SU-DHL-6 (cell line): Measurements from ENCODE around the gene POLE4.

Experiments
- EZH2phosphoT487 ChIP-seq: fragments of 200-600 bp; sonication (generic), shearing (Covaris generic); conservative IDR thresholded peaks from 2 replicates; pipeline ENCODE4 v1.6.1; 2018; ENCODE audit warnings: mild to moderate bottlenecking, antibody characterized with exemption, low read length, moderate library complexity, mixed read lengths
- TF ChIP-seq, protein P1 (sequence below): fragments of 200-600 bp; sonication (generic); IDR thresholded peaks from one replicate; pipeline ENCODE4 v1.5.1; 2017; ENCODE audit warnings: antibody characterized with exemption, mild to moderate bottlenecking, low read length, moderate library complexity; ENCODE audit not compliant: insufficient read depth, poor library complexity, severe bottlenecking

DNA sequence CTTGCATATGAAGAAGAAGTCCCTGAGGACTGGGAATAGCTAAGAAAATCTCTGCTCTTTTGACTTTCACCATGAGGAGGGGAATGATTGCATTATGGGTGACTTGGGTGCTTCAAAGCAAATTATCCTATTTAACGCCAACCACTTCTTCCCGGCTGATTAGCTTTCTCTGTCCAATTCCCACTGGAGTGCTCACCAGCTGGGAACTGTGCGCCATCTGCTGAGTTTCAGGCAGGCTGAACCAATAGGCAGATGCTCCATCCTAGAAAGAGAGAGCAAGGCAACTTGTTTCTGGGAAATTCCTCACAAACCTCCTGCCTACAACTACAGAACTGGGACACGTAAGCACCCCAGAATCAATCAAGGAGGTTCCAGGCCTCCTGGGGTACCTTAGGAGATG, 49.4 kb downstream of the POLE4 start:
- TF ChIP-seq, protein P1, sequence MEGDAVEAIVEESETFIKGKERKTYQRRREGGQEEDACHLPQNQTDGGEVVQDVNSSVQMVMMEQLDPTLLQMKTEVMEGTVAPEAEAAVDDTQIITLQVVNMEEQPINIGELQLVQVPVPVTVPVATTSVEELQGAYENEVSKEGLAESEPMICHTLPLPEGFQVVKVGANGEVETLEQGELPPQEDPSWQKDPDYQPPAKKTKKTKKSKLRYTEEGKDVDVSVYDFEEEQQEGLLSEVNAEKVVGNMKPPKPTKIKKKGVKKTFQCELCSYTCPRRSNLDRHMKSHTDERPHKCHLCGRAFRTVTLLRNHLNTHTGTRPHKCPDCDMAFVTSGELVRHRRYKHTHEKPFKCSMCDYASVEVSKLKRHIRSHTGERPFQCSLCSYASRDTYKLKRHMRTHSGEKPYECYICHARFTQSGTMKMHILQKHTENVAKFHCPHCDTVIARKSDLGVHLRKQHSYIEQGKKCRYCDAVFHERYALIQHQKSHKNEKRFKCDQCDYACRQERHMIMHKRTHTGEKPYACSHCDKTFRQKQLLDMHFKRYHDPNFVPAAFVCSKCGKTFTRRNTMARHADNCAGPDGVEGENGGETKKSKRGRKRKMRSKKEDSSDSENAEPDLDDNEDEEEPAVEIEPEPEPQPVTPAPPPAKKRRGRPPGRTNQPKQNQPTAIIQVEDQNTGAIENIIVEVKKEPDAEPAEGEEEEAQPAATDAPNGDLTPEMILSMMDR, result no peak
- no peak for TF ChIP-seq EZH2phosphoT487
